Measurements from ENCODE around the gene CETN3.
"Not testable (repeated sequence)": the region's sequence is repeated elsewhere in the genome, so short reads cannot be mapped to it uniquely, and the experiment has no call there.

CETN3 gene

DNA sequence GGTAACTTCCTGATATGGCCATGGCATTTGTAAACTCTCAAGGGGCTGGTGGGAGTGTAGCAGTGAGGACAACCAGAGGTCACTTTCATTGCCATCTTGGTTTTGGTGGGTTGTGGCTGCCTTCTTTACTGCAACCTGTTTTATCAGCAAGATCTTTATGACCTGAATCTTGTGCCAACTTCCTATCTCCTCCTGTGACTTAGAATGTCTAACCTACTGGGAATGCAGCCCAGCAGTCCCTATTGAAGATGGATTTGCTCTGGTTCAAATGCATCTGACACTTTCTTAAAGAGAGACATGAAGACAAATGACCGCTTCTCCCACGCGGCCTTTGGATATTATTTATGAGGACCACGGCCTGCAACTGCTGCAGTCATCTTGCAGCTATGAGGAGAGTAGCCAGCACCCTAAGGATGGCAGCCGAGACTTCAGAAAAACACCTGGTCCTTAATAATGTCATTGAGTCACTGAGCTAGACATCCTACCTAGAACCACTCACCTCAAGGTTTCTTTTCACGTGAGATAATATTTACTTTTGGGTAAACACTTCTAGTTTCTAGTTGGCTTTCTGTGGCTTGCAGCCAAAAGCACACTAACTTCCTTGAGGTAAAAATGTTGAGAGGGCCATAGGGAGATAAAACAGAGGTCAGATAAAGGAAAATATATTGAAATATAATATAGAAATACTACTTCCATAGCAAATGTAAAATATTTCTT is 28.2 kb downstream of the CETN3 start:
- DNase-seq: no peak

DNA sequence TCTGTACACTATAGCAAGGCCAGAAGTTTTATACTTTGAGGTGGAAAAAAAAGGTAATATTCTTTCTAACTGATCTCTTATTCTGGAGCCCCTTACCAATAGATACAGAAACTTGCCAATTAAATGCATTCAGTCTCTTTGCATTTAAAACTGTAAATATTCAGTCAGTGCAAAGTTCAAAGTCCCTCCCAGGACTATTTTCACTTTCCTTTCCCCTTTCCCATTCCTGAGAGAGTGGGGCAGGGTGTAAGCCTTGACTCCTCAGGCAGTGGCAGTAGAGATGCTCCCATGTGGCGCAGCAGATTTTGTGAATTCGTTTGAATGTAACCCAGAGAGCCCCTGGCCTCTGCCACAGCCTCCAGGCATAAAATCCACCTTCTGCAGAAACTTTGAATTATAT is 29.9 kb downstream of the CETN3 start:
- DNase-seq: no peak

DNA sequence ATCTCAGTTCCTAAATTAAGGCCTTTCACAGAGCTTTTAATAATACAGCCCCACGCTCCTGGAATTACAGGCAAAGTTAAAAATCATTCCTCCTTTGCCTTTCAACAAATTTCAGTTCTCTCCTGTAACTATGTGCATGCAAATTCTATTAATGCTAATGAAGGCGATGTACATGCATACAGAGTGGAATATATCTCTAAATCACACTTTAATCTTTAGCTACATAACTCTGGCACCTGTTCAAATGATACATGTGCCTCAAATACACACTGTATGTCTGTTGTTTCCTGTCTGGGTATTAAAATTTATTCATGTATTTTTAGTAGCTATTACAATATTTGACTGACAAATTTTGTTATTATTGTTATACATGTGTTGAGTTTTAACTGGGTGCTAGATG is 30.8 kb downstream of the CETN3 start:
- no peak for DNase-seq

DNA sequence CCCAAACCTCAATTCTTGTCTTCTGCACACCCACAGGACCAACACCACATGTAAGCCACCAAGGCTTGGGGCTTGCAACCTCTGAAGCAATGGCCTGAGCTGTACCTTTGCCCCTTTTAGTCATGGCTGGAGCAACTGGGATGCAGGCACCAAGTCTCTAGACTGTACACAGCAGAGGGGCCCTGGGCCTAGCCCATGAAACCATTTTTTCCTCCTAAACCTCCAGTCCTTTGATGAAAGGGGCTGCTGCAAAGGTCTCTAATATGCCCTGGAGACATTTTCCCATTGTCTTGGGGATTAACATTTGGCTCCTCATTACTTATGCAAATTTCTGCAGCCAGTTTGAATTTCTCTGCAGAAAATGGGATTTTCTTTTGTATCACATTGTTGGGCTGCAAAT is 38.3 kb downstream of the CETN3 start:
- DNase-seq: not testable (repeated sequence)

DNA sequence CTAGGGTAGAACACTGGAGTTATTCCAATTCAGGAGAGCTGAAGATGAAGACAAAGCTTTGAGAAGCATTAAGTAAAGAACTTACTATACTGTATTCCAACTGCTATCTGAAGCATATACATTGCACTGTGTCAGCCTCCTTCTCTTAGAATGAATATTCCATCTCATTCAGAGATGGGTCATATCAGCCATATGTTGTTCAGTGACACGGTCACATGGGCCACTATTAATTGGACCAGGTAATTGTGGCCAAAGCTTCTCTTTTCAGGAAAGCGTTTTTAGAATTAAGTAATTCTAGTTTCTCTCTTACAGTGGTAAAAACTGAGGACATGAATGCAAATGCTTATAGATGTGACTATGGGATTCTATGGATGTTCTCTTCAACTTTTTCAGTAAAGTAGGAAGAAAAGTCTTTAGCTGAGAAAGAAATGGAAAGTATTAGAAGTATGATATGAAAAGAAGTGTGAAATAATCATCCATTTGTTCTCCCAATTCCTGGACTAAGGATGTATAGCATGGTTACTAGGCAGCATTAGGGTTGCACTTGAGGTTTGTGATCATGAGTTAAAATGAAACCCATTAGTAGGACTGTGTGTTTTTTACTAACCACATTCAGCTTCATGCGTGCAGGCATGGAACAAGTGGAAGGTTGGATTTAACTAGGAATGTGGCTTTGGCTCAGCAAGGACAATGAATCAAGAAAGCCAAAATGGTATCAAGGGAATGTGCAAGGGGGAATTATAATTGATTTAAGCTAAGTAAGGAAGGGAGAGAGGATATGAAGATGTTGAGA is 40.9 kb downstream of the CETN3 start:
- no peak for DNase-seq

DNA sequence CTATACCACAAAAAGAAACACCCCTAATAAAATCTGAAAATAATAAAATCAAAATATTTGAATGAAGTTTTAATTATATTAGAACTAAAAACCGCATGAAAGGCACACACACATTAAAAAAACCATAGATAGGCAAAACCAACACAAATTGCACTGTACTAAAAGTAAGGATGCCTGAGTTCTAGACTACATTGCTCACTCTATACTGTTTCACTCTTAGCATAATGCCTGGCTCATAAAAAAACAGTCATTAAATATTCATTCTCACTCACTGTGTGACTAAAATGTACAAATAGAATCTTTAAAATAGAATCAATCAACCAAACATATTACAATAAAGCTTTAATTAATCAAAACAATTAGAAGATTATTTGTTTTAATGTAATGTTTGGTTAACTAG is 41.7 kb downstream of the CETN3 start:
- DNase-seq: no peak

DNA sequence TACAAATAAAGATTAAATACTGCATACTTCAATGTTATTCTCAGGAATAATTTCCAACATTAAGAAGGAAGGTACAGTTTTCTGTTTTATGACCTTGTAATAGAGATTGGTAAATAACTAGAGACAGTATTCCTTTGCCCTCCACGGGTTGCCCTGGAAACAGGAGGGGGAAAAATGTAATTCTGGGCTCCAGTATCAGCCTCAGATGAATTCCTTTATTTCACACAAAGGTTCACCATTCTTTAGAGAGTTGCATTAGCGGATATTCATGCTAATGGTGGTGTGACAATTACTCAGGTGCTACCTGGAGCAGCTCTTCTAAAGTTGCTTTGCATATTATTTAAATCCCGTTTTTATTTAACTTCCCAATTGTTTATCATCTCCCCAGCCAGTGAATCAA is 42.6 kb downstream of the CETN3 start:
- no peak for DNase-seq

DNA sequence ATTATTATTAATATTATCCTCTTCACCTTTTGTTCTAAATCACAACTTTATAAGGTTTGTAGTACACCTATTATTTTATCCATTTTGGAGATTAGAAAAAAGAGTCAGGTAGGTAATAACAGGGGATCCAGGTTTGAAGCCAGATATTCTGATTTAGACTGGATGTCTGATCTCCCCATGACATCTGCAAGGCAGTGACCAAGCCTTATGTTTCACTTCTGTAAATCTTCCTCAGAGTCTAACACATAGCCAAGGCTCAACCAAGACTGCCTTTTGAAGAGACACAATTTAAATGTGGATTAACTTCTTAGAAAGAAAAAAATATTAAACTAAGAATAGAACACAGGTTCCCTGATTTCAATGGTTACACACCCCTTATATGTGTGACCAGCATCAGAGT is 44.2 kb downstream of the CETN3 start:
- no peak for DNase-seq

DNA sequence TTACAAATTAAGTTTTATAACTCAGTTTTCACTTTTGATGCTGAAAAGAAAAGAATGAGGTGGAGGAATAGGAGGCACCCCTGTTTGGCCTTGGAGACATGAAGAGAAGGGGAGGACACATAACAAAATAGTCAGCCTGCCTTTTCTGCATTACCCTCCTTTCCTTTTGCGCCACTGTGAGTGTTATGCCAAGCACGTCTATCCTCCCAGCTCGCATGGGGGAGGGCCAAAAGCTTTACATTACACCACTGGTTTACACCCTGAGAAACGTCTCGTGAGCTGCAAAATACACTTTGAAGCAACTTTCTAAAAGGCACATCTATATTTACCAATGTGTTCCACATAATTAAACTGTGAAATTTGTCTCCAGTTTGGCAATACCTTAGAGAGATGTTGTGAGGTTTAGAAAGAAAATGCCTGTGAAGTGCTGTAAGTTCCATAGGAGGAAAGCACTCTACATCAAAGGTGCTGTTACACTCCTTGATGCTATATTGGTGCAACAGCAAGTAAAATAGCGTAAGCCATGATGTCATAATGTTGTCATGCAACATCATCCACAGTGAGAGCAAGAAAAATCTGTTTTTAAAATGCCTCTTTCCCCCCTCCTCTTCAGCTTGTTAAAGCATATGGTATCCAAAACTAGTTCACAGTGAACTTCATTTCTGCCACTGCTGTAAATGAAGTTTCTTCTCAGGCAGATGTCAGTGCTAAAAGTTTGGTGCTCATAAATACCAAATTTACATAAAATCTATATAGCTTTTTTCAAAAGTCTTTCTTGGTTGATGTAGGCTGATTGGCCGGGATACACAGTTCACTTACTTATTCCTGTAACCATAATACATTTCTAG is 50.3 kb downstream of the CETN3 start:
- no peak for DNase-seq

DNA sequence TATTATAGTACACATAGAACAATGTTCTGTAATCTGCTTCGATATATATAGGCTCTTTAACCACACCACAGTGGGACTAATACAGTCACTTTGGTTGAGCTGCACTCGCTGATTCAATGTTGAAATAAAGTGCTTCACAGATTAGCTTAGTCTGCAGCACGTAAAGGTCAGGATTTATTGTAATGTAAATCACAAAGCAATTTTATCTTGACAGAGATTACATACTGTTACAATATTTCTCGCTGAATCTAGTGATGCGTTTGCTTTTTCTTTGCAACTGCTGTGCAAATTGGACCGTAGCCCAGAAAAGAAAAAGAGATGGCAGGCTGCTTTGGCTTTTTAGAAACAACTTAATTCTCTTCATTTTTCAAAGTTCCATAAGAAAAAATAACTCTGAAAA is 52.9 kb downstream of the CETN3 start:
- no peak for DNase-seq

DNA sequence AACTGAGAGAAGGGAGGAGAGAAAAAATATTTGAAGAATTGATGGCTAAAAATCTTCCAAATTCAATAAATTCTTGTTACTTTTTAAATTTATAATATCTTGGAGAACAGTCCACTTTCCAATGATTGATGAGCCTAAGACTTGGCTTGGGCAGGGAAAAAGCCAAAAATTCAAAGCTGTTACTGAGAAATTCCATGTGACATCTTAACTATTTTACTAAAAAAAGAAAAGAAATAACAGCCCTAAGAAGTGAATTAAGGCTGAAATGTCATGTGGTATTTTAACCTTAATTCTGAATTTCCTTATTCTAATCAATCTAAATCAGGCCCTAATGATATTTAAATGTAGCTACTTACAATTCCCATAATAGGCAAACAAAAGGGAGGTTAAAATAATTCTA is 53.4 kb downstream of the CETN3 start:
- no peak for DNase-seq

DNA sequence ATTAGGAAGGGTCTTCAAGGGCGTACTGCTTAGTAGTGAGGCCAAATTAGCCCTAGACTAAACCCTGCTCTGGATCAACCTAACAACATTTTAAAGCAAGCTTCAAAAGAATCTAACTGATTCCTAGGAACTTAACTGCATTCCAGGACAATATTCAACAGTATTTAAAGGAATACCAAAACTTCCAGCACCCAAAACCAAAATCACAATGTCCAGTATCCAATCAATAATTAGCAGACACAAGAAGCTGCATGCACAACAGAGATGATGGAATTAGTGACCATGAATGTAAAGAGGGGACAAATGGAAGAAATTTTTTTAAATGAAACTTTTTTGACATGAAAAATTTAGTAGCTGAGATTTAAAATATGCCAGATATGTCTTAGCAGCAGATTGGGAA is 53.9 kb downstream of the CETN3 start:
- DNase-seq: no peak

DNA sequence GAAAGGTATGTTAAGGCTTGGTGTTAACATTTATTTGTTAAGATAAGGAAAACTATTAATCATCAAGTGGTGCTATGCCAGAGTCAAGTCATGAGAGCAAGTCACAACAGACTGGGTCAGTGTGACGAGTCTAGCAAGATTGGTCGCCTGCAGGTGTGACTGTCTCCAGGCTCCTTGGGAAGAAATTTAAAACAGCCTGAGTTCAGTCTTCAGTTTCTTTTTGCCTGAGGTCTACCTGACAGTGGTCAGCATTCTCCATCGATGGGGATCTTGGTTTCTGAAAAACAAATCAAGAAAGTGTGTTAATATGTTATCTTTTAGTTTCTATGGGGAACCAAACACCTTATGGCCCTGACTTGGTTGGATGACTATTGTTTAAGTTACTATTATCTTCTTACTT is 56.3 kb downstream of the CETN3 start:
- DNase-seq: no peak

DNA sequence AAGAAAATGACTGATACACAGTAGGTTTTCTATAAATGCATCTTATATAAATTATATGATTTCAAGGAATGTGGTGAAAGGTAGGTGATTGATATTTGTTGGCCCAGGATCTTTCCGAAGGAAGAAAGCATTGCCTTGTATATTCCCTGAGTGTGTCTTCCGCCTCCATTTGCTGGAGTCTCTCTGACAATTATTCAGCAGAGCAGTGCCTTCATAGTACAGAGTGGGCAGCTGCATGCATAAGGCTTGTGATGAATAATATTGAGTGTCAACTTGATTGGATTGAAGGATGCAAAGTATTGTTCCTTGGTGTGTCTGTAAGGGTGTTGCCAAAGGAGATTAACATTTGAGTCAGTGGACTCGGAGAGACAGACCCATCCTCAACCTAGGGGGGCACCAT is 58.5 kb downstream of the CETN3 start:
- no peak for DNase-seq

DNA sequence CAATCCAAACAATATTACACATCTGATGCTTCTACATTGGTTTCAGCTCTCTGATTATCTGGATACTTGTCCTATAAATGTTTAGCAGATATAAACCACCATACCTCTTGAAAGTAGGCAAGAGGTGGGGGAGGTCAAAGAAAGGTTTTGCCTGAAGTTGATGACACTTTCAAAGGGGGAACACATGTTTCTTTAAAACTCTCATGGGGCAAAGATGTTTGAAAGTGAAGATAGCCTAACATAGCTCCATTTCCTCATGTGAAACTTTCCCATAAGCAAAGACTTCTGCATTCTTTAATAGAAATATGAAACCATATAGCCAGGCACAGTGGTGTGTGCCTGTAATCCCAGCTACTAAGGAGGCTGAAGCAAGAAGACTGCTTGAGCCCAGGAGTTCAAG is 62.1 kb downstream of the CETN3 start:
- DNase-seq: no peak

DNA sequence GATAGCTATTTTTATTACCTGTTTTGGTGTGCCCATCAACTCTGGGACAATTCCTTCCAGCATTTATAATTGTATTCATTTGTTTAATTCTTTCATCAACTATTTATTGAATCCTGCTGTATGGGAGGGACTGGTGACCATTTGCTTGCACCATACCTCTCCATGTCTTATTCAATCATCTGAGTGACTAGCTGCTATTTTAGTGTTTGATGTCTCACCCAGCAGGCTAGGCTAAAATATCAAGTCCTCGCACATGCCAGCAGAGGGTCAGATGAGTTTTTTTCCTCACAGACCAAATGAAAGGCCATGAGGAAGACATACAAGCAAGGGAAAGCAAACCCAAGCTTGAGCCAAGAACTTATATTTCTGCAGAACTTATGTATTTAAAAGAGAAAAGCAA is 63.9 kb downstream of the CETN3 start:
- no peak for DNase-seq

DNA sequence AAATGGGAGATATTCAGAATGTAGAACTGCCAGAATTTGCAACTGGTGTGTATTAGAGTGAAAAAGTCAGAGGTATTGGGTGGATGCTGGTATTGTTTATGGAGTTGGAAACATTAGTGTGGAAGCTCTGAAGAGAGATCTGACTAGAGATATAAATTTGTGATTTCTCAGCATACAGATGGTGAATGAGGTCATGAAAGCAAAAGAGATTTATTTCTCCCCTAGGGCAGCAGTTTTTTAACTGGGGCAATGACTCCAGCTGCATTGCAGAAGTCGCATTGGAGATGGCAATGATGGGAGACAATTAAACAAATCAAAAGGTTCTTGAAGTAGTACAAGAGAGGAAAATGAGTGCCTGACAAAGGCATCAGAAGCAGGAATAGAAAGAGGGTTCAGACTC is 64.9 kb downstream of the CETN3 start:
- DNase-seq: no peak

DNA sequence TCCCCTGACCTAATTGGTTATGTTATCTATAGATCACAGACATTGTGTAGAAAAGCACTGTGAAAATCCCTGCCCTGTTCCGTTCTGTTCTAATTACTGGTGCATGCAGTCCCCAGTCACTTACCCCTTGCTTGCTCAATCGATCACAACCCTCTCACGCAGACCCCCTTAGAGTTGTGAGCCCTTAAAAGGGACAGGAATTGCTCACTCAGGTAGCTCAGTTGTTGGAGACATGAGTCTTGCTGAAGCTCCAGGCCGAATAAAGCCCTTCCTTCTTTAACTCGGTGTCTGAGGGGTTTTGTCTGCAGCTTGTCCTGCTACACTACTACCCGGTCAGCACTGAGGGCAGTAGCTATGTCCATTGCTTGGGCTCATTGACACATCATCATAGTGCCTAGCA is 65.8 kb downstream of the CETN3 start:
- not testable (repeated sequence) for DNase-seq

DNA sequence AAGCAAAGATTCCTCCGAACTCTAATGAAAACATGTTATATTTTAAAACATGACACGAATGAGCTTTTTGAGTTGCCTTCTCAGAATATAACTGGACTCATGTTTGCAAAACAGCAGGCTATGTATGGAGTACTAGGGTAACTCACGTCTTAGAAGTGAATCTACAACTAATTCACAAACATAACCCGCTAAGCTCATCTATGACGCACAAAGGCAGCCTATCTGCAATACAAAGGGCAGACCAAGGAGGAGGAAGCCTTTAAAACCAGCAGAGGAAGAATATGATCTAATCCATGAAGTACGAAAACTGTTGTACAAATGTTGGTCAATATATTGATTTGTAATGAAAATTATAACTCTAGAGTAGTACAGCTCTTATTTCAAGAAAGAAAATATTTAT is 67.0 kb downstream of the CETN3 start:
- DNase-seq: no peak
